Right lobe of liver (tissue), 6 donors: ENCODE data around the gene GPR39. TPM values are rescaled to one million over a fixed set of nuclear protein-coding genes. Genes with fewer than 3 reads are reported as not detected.
A peak's percentile ranks its signal among the peaks of the same experiment; 100 is the strongest.

Source experiments
- ATAC-seq, 4 donors: fragments of 200-7000 bp; cut with Tn5 transposase; one replicate each; pipeline ENCODE4 v1.9.1; 2020; ENCODE audit warnings: mild to moderate bottlenecking in 4 of 4, moderate library complexity in 4 of 4
- DNase-seq, 3 donors: peaks; one replicate each; pipeline ENCODE4 v3.0.0-alpha.2; 2020
- H3K27ac ChIP-seq, 3 donors: fragments of 200-600 bp; one replicate each; pipeline ENCODE4 v1.8.0; 2022
- H3K27me3 ChIP-seq, 2 donors: fragments of 200-600 bp; one replicate each; pipeline ENCODE4 v1.8.0; 2022
- H3K36me3 ChIP-seq, 4 donors: fragments of 200-600 bp; sonication (generic) in 1 of 4; one replicate each; pipeline versions ENCODE4 v1.5.1 to v1.8.0; 2017 to 2022; ENCODE audit warnings: control low read depth in 1 of 4
- H3K4me1 ChIP-seq, 4 donors: fragments of 200-600 bp; sonication (generic) in 1 of 4; one replicate each; pipeline versions ENCODE4 v1.5.1 to v1.8.0; 2017 to 2022; ENCODE audit warnings: control low read depth in 1 of 4
- H3K4me3 ChIP-seq, 3 donors: fragments of 200-600 bp; one replicate each; pipeline ENCODE4 v1.8.0; 2022
- H3K9me3 ChIP-seq, 4 donors: fragments of 200-600 bp; sonication (generic) in 1 of 4; one replicate each; pipeline versions ENCODE4 v1.5.1 to v1.8.0; 2017 to 2022; ENCODE audit warnings: control low read depth in 1 of 4
- POLR2A ChIP-seq: fragments of 450-650 bp; IDR thresholded peaks from one replicate; pipeline ENCODE4 v1.6.1; 2017; ENCODE audit warnings: antibody characterized with exemption, mild to moderate bottlenecking
- WGBS: methylation state at CpG from one replicate; pipeline ENCODE4 v1.1.6; 2018; ENCODE audit warnings: low coverage, low lambda C conversion rate; ENCODE audit not compliant: insufficient coverage; ENCODE audit errors: missing lambda C conversion rate; 5-methylcytosine and 5-hydroxymethylcytosine counted together
- intact Hi-C, 2 donors: fragments of 100-400 bp; cut with DNase I; formaldehyde crosslinking; loops; one replicate each; pipeline versions ENCODE4 v1.11.2 to v1.14.1; 2022
- total RNA-seq, 6 experiments: library from RNA; depleted of rRNA in 2 of 6; stranded (reverse); fragments of >200 nt in 2 of 6; fragmentation: NEBNext Ultra II Directional in 3 of 6; extraction: Animal tissue kit (Norgen Biotek cat#: 25700) in 3 of 6; gene quantifications; one replicate each; pipeline versions ENCODE4 v1.1.0 to v1.2.4, GENCODE V29; 2016 to 2023
- TF ChIP-seq, protein P1 (sequence below), 4 donors: fragments of 200-600 bp in 3 of 4; fragments of 450-650 bp in 1 of 4; IDR thresholded peaks; one replicate each; pipeline versions ENCODE4 v1.5.1 to v1.8.0; 2016 to 2022; ENCODE audit warnings: antibody characterized with exemption in 4 of 4, mild to moderate bottlenecking in 2 of 4
- donor health status: DM: no; HTN: yes; CAD: no.
- donor health status: DM: no; HTN: no; CAD: no.
- donor health status: DM: no; HTN: no; CAD: no.
- donor health status: DM: no; HTN: yes; CAD: no.
- donor health status: DM: no; HTN: yes; CAD: no.

GPR39 gene
- total RNA-seq, 6 experiments from 2014 or later: 3.6 to 9.1 (median 6.0) TPM

DNA sequence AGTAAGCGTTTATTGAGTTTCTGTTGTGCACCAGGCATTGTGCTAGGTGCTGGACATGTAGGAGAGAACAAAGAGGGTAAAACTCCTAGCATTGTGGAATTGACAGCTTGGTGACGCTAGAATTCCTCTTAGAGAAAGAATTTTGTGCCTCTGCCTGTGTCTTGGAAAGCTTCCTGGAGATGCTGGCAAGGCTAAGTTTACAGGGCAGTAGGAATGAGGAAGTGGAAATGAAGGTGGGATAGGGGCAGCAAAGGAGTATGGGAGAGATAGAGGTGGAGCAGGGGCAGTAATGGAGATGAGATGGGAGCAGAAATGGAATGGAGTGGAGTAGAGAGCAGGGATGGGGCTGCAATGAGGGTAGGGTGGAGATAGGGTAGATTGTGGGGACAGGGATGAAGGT is 29.8 kb downstream of the GPR39 start:
- no peak overlapping the region for H3K4me3 ChIP-seq
- no peaks in the 10 kb centered on the region for H3K9me3 ChIP-seq
- intact Hi-C loops: no loop called here
- no peak overlapping the region for H3K27ac ChIP-seq
- no peaks in the 10 kb centered on the region for H3K36me3 ChIP-seq
- ATAC-seq (no peak), DNase-seq (no peak)
- H3K4me1 ChIP-seq: no peaks in the 10 kb centered on the region
- no peak for TF ChIP-seq POLR2A
- TF ChIP-seq, protein P1, sequence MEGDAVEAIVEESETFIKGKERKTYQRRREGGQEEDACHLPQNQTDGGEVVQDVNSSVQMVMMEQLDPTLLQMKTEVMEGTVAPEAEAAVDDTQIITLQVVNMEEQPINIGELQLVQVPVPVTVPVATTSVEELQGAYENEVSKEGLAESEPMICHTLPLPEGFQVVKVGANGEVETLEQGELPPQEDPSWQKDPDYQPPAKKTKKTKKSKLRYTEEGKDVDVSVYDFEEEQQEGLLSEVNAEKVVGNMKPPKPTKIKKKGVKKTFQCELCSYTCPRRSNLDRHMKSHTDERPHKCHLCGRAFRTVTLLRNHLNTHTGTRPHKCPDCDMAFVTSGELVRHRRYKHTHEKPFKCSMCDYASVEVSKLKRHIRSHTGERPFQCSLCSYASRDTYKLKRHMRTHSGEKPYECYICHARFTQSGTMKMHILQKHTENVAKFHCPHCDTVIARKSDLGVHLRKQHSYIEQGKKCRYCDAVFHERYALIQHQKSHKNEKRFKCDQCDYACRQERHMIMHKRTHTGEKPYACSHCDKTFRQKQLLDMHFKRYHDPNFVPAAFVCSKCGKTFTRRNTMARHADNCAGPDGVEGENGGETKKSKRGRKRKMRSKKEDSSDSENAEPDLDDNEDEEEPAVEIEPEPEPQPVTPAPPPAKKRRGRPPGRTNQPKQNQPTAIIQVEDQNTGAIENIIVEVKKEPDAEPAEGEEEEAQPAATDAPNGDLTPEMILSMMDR (IDR thresholded peaks at IDR 0.05): no peak
- H3K27me3 ChIP-seq: no peaks in the 10 kb centered on the region
- 79% methylated on average over 2 of the region's 2 CpGs for WGBS

DNA sequence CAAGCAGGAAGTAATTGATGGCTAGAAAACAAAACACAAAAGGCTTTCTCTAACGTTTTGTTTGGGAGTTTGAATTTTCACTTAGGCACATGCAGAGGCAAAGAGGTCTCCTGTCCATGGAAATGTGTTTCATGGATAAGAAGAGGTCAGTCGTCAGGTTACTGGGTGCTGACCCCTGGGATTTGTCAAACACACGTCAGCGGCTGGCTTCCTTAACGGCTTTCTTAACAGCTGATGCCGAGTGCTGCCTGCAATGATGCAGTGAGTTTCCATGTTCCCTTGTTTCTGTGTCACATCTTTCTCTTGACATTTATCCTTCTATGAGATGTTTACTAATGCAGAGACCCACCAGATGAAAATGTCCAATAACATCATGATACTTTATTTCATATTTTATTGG is 31.7 kb downstream of the GPR39 start:
- Histone ChIP-seq H3K9me3 (no peaks in the 10 kb centered on the region), H3K4me1 (no peaks in the 10 kb centered on the region), H3K36me3 (no peaks in the 10 kb centered on the region), H3K27me3 (no peaks in the 10 kb centered on the region), H3K4me3 (no peak overlapping the region), H3K27ac (no peak overlapping the region)
- DNase-seq: no peak
- 42% methylated on average over 3 of the region's 6 CpGs for WGBS
- no peak for ATAC-seq
- intact Hi-C loops: no loop called here
- TF ChIP-seq POLR2A: no peak
- TF ChIP-seq, protein P1 (IDR thresholded peaks at IDR 0.05): no peak

DNA sequence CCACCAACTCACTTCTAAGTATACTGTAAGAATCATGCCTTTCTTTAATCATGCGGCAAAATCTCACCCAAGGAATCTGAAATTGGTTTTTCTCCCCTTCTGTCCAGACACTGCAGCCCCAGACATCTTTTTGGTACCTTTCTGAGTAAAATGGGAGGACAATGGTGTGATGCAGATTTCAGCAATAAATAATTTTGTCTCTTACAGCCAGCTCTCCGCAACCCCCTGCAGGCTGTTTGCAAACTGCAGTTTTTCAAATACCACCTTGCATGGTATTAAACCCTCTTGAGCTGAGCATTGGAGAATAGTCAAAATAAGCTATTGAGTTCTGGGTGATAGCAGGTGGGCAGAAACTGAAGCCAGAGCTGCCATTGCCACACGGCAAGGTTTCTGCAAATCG is 32.2 kb downstream of the GPR39 start:
- no peaks in the 10 kb centered on the region for H3K27me3 ChIP-seq
- intact Hi-C loops: no loop called here
- no peaks in the 10 kb centered on the region for H3K9me3 ChIP-seq
- no peaks in the 10 kb centered on the region for H3K36me3 ChIP-seq
- H3K27ac ChIP-seq: no peak overlapping the region
- no peaks in the 10 kb centered on the region for H3K4me1 ChIP-seq
- ATAC-seq: peak; percentile 69 to 82 (median 72)
- TF ChIP-seq, protein P1 (IDR thresholded peaks at IDR 0.05): peak; percentile 57 to 64 (median 60)
- no peak for TF ChIP-seq POLR2A
- H3K4me3 ChIP-seq: no peak overlapping the region
- WGBS: 56% methylated on average over 4 of the region's 4 CpGs
- DNase-seq: no peak

DNA sequence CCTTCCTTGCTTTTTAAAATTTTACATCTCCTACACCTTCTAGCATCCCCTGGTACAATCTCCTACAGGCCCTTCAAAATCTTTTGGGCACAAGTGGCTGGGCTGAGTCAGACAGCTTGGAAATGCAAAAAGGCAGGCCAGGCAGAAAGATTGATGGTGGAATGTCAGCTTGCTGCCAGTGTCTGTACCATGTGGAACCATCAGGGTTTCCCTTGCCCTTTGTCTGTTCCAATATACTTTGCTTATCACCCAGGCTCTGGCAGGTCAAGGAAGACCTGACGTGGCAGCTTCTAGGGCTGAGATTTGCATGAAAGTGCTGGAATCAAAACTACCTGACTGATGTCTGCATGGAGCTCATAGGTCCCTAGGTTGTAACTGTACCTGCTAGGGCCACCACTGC is 33.3 kb downstream of the GPR39 start:
- TF ChIP-seq, protein P1 (IDR thresholded peaks at IDR 0.05): no peak
- TF ChIP-seq POLR2A: no peak

DNA sequence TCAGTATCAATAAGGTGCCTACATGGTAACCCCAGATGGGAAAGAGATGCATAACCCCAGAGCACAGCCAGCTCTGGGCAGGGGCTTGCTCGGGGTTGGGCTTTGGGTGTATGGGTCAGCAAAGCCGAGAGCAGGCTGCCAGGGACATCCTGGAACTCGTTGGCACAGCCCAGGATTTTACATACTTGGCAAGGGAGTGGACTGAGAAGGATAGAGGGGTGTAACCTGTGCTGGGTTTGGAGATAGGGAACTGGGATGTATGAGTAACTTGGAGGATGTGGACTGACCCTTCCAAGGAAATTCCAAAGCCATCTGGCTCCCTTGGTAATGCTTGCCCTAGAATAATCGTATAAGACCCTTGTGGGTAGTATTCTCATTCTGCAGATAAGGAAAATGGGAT is 44.2 kb downstream of the GPR39 start:
- 56% methylated on average over 4 of the region's 4 CpGs for WGBS
- Histone ChIP-seq H3K27me3 (no peaks in the 10 kb centered on the region), H3K4me1 (no peaks in the 10 kb centered on the region), H3K9me3 (peaks cover 0 to 18% (median 4%) of the 10 kb centered on the region in 4 donors), H3K36me3 (peaks cover 0 to 3% (median 0%) of the 10 kb centered on the region in 4 donors), H3K27ac (no peak overlapping the region), H3K4me3 (no peak overlapping the region)
- intact Hi-C loops: no loop called here
- DNase-seq (no peak), ATAC-seq (no peak)
- TF ChIP-seq, protein P1 (IDR thresholded peaks at IDR 0.05): no peak
- TF ChIP-seq POLR2A: no peak

More for the DNA sequence above, 33.3 kb downstream of the GPR39 start:
- Histone ChIP-seq H3K9me3 (no peaks in the 10 kb centered on the region), H3K4me3 (no peak overlapping the region), H3K27me3 (no peaks in the 10 kb centered on the region), H3K4me1 (no peaks in the 10 kb centered on the region), H3K36me3 (no peaks in the 10 kb centered on the region), H3K27ac (no peak overlapping the region)
- ATAC-seq: no peak
- intact Hi-C loops: no loop called here
- 67% methylated on average over 1 of the region's 1 CpG for WGBS
- no peak for DNase-seq
